AG10803 (cell line): ENCODE results near the gene MAPKBP1.
"Not testable (repeated sequence)": the region's sequence is repeated elsewhere in the genome, so short reads cannot be mapped to it uniquely, and the experiment has no call there.

Experiments used
- DNase-seq: peaks from one replicate; pipeline ENCODE4 v3.0.0; 2010; ENCODE audit warnings: low read depth
- H3K4me3 ChIP-seq: 2 replicates; pipeline ENCODE4 v1.5.1; 2011; ENCODE audit warnings: mild to moderate bottlenecking, low read length, control low read depth
- CTCF ChIP-seq: conservative IDR thresholded peaks from 2 replicates; pipeline ENCODE4 v1.5.1; 2011; ENCODE audit warnings: mild to moderate bottlenecking, low read length, control low read depth, inconsistent platforms

The MAPKBP1 gene

GRCh38 chr15:41825572-41826535 lies 51.6 kb downstream of the MAPKBP1 start:
- H3K4me3 ChIP-seq = no peak overlapping the region
- TF ChIP-seq CTCF = no peak

DNA sequence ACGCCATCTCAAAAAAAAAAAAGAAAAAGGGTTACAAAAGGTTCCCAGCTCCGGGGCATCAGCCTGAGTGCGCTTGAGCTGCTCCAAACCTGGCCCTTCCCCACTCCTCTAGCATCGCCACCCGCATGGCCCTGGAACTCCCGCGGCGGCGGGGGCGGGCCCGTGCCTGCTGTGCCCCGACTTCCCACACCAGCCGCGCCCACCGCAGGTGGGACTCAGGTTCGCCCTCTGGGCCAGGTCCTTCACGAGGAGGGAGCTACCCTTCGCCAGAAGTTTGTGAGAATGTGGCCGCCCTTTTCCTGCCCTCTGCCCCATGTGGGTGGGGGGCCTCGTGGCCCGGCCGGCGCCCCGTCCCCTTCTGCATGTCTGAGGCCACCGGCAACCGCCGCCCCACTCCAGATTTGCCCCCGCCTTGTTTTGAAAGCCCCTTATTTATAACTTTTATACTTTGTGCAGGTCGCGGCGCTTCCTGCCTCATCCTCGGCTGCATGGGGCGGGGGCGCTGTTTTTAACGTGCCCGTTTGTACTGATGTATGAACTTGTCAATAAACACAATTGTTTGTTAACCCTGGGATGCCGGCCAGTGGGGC lies 53.1 kb downstream of the MAPKBP1 start:
- no peak for DNase-seq
- H3K4me3 ChIP-seq = peak overlapping the region; percentile 63
- no peak for TF ChIP-seq CTCF

More at GRCh38 chr15:41825572-41826535, 51.6 kb downstream of the MAPKBP1 start:
- no peak for DNase-seq

DNA sequence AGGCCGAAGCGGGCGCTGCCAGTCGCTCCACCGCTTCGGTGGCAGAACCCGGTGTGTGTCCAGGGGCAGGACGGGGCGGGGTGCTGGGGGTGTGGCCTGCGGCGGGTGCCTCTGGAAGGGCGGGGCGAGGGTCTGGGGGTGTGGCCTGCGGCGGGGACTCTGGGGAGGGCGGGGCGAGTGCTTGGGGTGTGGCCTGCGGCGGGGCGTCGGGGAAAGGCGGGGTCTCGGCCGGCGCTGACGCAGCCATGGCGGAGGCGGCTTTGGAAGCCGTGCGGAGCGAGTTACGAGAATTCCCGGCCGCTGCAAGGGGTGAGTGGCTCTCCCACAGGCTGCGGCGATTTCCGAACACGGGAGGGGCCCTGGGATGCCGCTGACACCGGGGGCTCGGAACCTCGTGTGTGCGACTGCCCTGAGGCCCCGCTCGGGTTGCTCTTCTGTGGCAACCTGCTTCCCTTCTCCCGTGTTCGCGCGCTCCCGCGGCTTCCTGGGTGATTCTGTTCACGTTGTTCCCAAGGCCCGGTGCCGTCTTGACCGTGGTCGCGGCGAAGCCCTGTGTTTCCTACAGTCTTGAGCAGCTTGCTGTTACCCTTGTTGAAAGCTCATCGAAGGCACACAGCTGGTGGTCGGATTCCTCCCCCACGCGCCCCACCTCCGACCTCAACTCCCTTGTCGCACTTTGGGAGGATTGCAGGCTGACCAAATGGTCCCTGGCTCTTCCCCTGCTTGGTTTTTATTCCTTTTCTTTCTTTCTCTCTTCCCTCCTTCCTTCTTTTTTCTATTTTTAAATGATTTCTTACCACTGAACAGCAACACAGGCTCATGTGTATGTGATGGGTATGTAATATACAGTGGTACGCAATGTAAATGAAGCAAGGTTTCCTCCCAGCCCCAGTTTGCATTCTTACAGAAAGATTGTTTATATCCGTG lies 53.9 kb downstream of the MAPKBP1 start, which contains the start of gene JMJD7:
Gene JMJD7, plus strand, starts transcription at position 213 of the 927 bp plus-strand sequence. Its CDS starts 33 bp downstream, at position 246.
- peak within 1 kb of the TSS; percentile 87 for H3K4me3 ChIP-seq
- peak; percentile 80 for DNase-seq
- TF ChIP-seq CTCF = no peak

GRCh38 chr15:41828807-41829141 lies 54.5 kb downstream of the MAPKBP1 start:
- no peak for TF ChIP-seq CTCF
- peak; percentile 12 for DNase-seq

DNA sequence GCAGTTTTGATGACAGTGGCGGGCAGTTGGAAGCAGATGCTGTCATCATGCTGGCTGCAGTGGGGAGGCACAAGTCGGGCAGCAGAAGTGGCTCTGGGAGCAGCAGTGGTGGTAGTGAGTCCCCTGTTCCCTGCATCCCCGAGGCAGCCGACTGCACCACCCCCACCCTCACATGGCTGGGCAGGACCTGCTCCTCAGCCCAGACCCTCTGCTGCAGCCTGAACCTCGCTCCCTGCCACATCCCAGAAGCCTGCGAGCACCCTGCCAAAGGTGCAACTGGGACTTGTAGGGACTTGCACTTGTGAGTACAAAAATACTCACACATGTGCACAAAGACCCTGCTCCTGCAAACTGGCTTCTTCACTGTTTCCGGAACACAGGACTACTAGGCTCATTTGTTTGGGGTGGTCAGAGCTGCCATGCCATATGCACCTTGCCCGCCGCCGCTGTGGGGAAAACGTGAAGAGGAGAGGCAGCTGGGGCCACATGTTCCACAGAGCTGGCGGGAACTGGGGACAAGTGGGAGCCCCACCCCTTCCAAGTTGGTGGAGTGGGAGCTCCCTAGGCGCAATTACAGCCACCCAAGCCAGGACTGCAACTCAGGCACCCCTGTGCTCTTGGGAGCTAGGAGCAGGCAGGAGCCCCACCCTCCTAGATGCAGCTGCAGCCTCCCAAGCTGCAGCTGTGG lies 55.8 kb downstream of the MAPKBP1 start:
- TF ChIP-seq CTCF = no peak
- H3K4me3 ChIP-seq = no peak overlapping the region

More at GRCh38 chr15:41828807-41829141, 54.5 kb downstream of the MAPKBP1 start:
- peak overlapping the region; percentile 87 for H3K4me3 ChIP-seq

DNA sequence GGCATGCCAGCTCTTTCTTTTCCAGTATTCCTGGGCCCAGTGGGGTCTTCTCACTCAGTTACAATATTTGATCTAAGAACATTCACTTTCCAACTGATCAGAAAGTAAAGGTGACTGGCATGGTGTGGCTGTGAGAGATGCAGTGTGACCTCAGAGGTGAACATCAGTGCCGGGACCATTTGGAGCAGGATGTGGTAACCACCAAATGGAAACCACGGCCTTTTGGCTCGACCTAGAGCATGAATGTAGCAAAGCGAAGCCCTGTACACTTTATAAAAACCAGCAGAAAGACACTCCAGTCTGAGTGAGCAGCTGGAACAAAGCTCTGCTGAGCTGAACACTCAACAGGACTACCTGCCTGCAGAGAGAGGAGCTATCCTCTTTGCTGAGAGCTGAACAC lies 57.0 kb downstream of the MAPKBP1 start:
- peak; percentile 18 for DNase-seq
- H3K4me3 ChIP-seq = not testable (repeated sequence)

More for the DNA sequence above, 55.8 kb downstream of the MAPKBP1 start:
- no peak for DNase-seq
